SK-N-SH treated with all-trans-retinoic acid at 6 μM for 48 hours (cell line): ENCODE data around the gene BTG2.
"Not testable (repeated sequence)": the region's sequence is repeated elsewhere in the genome, so short reads cannot be mapped to it uniquely, and the experiment has no call there.

ENCODE experiments used
- ATAC-seq: fragments of 200-7000 bp; cut with Tn5 transposase; 3 replicates; pipeline ENCODE4 v1.9.1; 2020; ENCODE audit warnings: mild to moderate bottlenecking, moderate library complexity
- ARNTL ChIP-seq: fragments of 450-650 bp; formaldehyde crosslinking; IDR thresholded peaks from 2 replicates; pipeline ENCODE4 v1.5.0; 2020; ENCODE audit warnings: low read depth, mild to moderate bottlenecking, moderate library complexity, borderline replicate concordance
- BACH2 ChIP-seq: fragments of 250-450 bp; sonication (Bioruptor Pico); IDR thresholded peaks from 2 replicates; pipeline ENCODE4 v1.9.0; 2021; ENCODE audit warnings: mild to moderate bottlenecking, borderline replicate concordance
- CREB5 ChIP-seq: fragments of 250-450 bp; sonication (Bioruptor Pico); IDR thresholded peaks from 2 replicates; pipeline ENCODE4 v1.5.1; 2020; ENCODE audit warnings: low read depth, mild to moderate bottlenecking, moderate library complexity
- CSDC2 ChIP-seq: fragments of 250-450 bp; sonication (Bioruptor Pico); IDR thresholded peaks from 2 replicates; pipeline ENCODE4 v1.5.0; 2020; ENCODE audit warnings: mild to moderate bottlenecking, moderate library complexity
- CSRNP3 ChIP-seq: fragments of 250-450 bp; sonication (Bioruptor Pico); IDR thresholded peaks from 2 replicates; pipeline ENCODE4 v1.5.1; 2021; ENCODE audit warnings: mild to moderate bottlenecking, moderate library complexity
- ESRRG ChIP-seq: fragments of 250-450 bp; sonication (Bioruptor Pico); IDR thresholded peaks from 2 replicates; pipeline ENCODE4 v1.6.1; 2021; ENCODE audit warnings: mild to moderate bottlenecking
- GLIS3 ChIP-seq: fragments of 250-450 bp; sonication (Bioruptor Pico); IDR thresholded peaks from 2 replicates; pipeline ENCODE4 v1.5.0; 2020; ENCODE audit warnings: mild to moderate bottlenecking, moderate library complexity
- ISL1 ChIP-seq: fragments of 250-450 bp; sonication (Bioruptor Pico); IDR thresholded peaks from 2 replicates; pipeline ENCODE4 v2.1.2; 2022; ENCODE audit warnings: mild to moderate bottlenecking, moderate library complexity
- OSR1 ChIP-seq: fragments of 250-450 bp; sonication (Bioruptor Pico); IDR thresholded peaks from 2 replicates; pipeline ENCODE4 v1.8.0; 2022; ENCODE audit warnings: moderate library complexity, mild to moderate bottlenecking, inconsistent platforms
- PATZ1 ChIP-seq: fragments of 250-450 bp; sonication (Bioruptor Pico); IDR thresholded peaks from 2 replicates; pipeline ENCODE4 v1.8.0; 2020; ENCODE audit warnings: mild to moderate bottlenecking, moderate library complexity, borderline replicate concordance
- PPARA ChIP-seq: fragments of 250-450 bp; sonication (Bioruptor Pico); IDR thresholded peaks from 2 replicates; pipeline ENCODE4 v1.5.0; 2020; ENCODE audit warnings: mild to moderate bottlenecking, borderline replicate concordance
- RARB ChIP-seq: fragments of 250-450 bp; sonication (Bioruptor Pico); IDR thresholded peaks from 2 replicates; pipeline ENCODE4 v1.8.0; 2021; ENCODE audit warnings: mild to moderate bottlenecking, moderate library complexity
- SNAI2 ChIP-seq: fragments of 250-450 bp; sonication (Bioruptor Pico); IDR thresholded peaks from 2 replicates; pipeline ENCODE4 v1.5.0; 2020; ENCODE audit warnings: mild to moderate bottlenecking, moderate library complexity
- TCF4 ChIP-seq: fragments of 250-450 bp; sonication (Bioruptor Pico); IDR thresholded peaks from 2 replicates; pipeline ENCODE4 v1.8.0; 2021; ENCODE audit warnings: mild to moderate bottlenecking, moderate library complexity, borderline replicate concordance
- TOX ChIP-seq: fragments of 250-450 bp; sonication (Bioruptor Pico); IDR thresholded peaks from 2 replicates; pipeline ENCODE4 v1.8.0; 2021; ENCODE audit warnings: mild to moderate bottlenecking, moderate library complexity, borderline replicate concordance
- TSHZ2 ChIP-seq: fragments of 250-450 bp; sonication (Bioruptor Pico); IDR thresholded peaks from 2 replicates; pipeline ENCODE4 v1.5.0; 2020; ENCODE audit warnings: mild to moderate bottlenecking, moderate library complexity
- ZC3H10 ChIP-seq: fragments of 250-450 bp; sonication (Bioruptor Pico); IDR thresholded peaks from 2 replicates; pipeline ENCODE4 v1.5.1; 2021; ENCODE audit warnings: mild to moderate bottlenecking, moderate library complexity
- ZFP3 ChIP-seq: fragments of 250-450 bp; sonication (Bioruptor Pico); IDR thresholded peaks from 2 replicates; pipeline ENCODE4 v1.5.0; 2020; ENCODE audit warnings: mild to moderate bottlenecking, moderate library complexity
- ZFP30 ChIP-seq: fragments of 450-650 bp; formaldehyde crosslinking; IDR thresholded peaks from 2 replicates; pipeline ENCODE4 v1.5.0; 2022; ENCODE audit warnings: mild to moderate bottlenecking, moderate library complexity
- ZNF565 ChIP-seq: fragments of 450-650 bp; formaldehyde crosslinking; conservative IDR thresholded peaks from 2 replicates; pipeline ENCODE4 v1.5.0; 2020; ENCODE audit warnings: low read depth, mild to moderate bottlenecking, moderate library complexity
- ZNF70 ChIP-seq: fragments of 450-650 bp; formaldehyde crosslinking; IDR thresholded peaks from 2 replicates; pipeline ENCODE4 v1.5.0; 2020; ENCODE audit warnings: mild to moderate bottlenecking, moderate library complexity

The BTG2 gene

GRCh38 chr1:203299169-203299568 lies 6.2 kb upstream of the BTG2 start:
- no peak for ATAC-seq
- TF ChIP-seq RARB (CRISPR knock-in tag) (no peak), PPARA (CRISPR knock-in tag) (no peak), SNAI2 (CRISPR knock-in tag) (no peak), TSHZ2 (CRISPR knock-in tag) (no peak), ESRRG (CRISPR knock-in tag) (no peak), GLIS3 (CRISPR knock-in tag) (no peak), TCF4 (CRISPR knock-in tag) (no peak), BACH2 (CRISPR knock-in tag) (no peak), TOX (CRISPR knock-in tag) (no peak), ZNF70 (CRISPR knock-in tag) (no peak), ISL1 (no peak), ZFP30 (no peak)

- ATAC-seq = not testable (repeated sequence)
These were observed 5.4 kb upstream of the BTG2 start for GRCh38 chr1:203299719-203300429.

- no peak for ATAC-seq
- TF ChIP-seq ZNF70 (CRISPR knock-in tag) = no peak
- TF ChIP-seq ZC3H10 (CRISPR knock-in tag) = no peak
- TF ChIP-seq ISL1 = no peak
- TF ChIP-seq BACH2 (CRISPR knock-in tag) = no peak
- no peak for TF ChIP-seq ZFP3 (CRISPR knock-in tag)
- no peak for TF ChIP-seq TOX (CRISPR knock-in tag)
- TF ChIP-seq ESRRG (CRISPR knock-in tag) = no peak
- TF ChIP-seq ZNF565 (CRISPR knock-in tag) = no peak
- TF ChIP-seq PATZ1 (CRISPR knock-in tag) = no peak
- TF ChIP-seq CSRNP3 (CRISPR knock-in tag) = no peak
- no peak for TF ChIP-seq ZFP30
- TF ChIP-seq CSDC2 (CRISPR knock-in tag) = no peak
- TF ChIP-seq GLIS3 (CRISPR knock-in tag) = no peak
- TF ChIP-seq OSR1 (CRISPR knock-in tag) = no peak
- no peak for TF ChIP-seq CREB5
- TF ChIP-seq PPARA (CRISPR knock-in tag) = no peak
- no peak for TF ChIP-seq TCF4 (CRISPR knock-in tag)
- no peak for TF ChIP-seq ARNTL (CRISPR knock-in tag)
These were observed 4.6 kb upstream of the BTG2 start for GRCh38 chr1:203300441-203301330.
